ENCODE measurements around the gene RXYLT1. TPM values are rescaled to one million over a fixed set of nuclear protein-coding genes. Genes with fewer than 3 reads are reported as not detected.

Gene RXYLT1
- polyA plus RNA-seq, 2 of the 4 experiments (the other 2 are of a cell fraction): 34.2 to 59.1 TPM

GRCh38 chr12:63826006-63826585 lies 46.4 kb downstream of the RXYLT1 start:
- Histone ChIP-seq H3K4me3 (no peak overlapping the region), H3K4me1 (0 out of 3 replicates have a peak, but pooled peaks cover 4% of the 10 kb centered on the region), H3K9me3 (peaks cover 13% of the 10 kb centered on the region), H3K4me2 (0 out of 3 replicates have a peak overlapping the region, but pooled peaks have one; percentile 31), H3K27ac (no peak overlapping the region)
- TF ChIP-seq HEYL (CRISPR knock-in tag; IDR thresholded peaks at IDR 0.05) (no peak), CTCF (IDR thresholded peaks at IDR 0.05) (peak; percentile 95), CEBPB (IDR thresholded peaks at IDR 0.05) (peak in 1 of 2 experiments; percentile 61; a peak in 2 of 4 replicates), SMC3 (IDR thresholded peaks at IDR 0.05) (peak; percentile 86), EP300 (IDR thresholded peaks at IDR 0.05) (no peak), NR3C1 (IDR thresholded peaks at IDR 0.05) (no peak), RNF2 (IDR thresholded peaks at IDR 0.05; ENCODE audit: borderline replicate concordance, low read depth) (no peak), RAD21 (conservative IDR thresholded peaks at IDR 0.05 in 1 of 2, IDR thresholded peaks at IDR 0.05 in 1 of 2) (peak; percentile 92 to 97), HES2 (IDR thresholded peaks at IDR 0.05) (no peak), MAFK (IDR thresholded peaks at IDR 0.05; ENCODE audit: partially characterized antibody) (no peak)
- TF ChIP-seq, protein P1, sequence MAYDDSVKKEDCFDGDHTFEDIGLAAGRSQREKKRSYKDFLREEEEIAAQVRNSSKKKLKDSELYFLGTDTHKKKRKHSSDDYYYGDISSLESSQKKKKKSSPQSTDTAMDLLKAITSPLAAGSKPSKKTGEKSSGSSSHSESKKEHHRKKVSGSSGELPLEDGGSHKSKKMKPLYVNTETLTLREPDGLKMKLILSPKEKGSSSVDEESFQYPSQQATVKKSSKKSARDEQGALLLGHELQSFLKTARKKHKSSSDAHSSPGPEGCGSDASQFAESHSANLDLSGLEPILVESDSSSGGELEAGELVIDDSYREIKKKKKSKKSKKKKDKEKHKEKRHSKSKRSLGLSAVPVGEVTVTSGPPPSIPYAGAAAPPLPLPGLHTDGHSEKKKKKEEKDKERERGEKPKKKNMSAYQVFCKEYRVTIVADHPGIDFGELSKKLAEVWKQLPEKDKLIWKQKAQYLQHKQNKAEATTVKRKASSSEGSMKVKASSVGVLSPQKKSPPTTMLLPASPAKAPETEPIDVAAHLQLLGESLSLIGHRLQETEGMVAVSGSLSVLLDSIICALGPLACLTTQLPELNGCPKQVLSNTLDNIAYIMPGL (CRISPR knock-in tag; IDR thresholded peaks at IDR 0.05; ENCODE audit: borderline replicate concordance): no peak
- CTCF ChIA-PET: interaction anchor here (0.5 to 2.3 kb wide), 27 partner anchors 10 to 782 kb away, joined by 3 to 22 read pairs (median 4); partner anchors contain the start of gene C12orf56
- POLR2A ChIA-PET: no interaction called here
- ATAC-seq: peak; percentile 82 to 92
- peak; percentile 98 for FAIRE-seq
- DNase-seq (ENCODE audit: low read depth in 1 of 2, low spot score in 1 of 2): peak; percentile 72 to 81
- WGBS (ENCODE audit: missing lambda C conversion rate): 3% methylated on average over 4 of the region's 4 CpGs

- no peak for FAIRE-seq
- peaks cover 13% of the 10 kb centered on the region for H3K9me3 ChIP-seq
- no peak for ATAC-seq
- ChIA-PET POLR2A (no interaction called here), CTCF (interaction anchor here (1.3 to 1.7 kb wide), 3 partner anchors 8 to 430 kb away, joined by 4 to 14 read pairs (median 4); no protein-coding TSS in a partner anchor)
- H3K4me1 ChIP-seq: no peaks in the 10 kb centered on the region
- H3K4me3 ChIP-seq: no peak overlapping the region
- no peak overlapping the region for H3K4me2 ChIP-seq
- H3K27ac ChIP-seq: no peak overlapping the region
- no peak for TF ChIP-seq BCL3 (IDR thresholded peaks at IDR 0.05)
- no peak for TF ChIP-seq FOSL2 (IDR thresholded peaks at IDR 0.05)
- no peak for TF ChIP-seq FOSL2 (CRISPR knock-in tag; IDR thresholded peaks at IDR 0.05)
- no peak for TF ChIP-seq ZNF302 (CRISPR knock-in tag; IDR thresholded peaks at IDR 0.05)
- no peak for TF ChIP-seq NPAS2 (CRISPR knock-in tag; IDR thresholded peaks at IDR 0.05; ENCODE audit: borderline replicate concordance)
- no peak for TF ChIP-seq CBX2 (IDR thresholded peaks at IDR 0.05; ENCODE audit: borderline replicate concordance, low read depth)
- no peak for TF ChIP-seq HOXB5 (CRISPR knock-in tag; IDR thresholded peaks at IDR 0.05)
- no peak for TF ChIP-seq JUNB (IDR thresholded peaks at IDR 0.05)
- no peak for TF ChIP-seq JUN (IDR thresholded peaks at IDR 0.05)
- TF ChIP-seq HOXA7 (CRISPR knock-in tag; IDR thresholded peaks at IDR 0.05): no peak
- DNase-seq (ENCODE audit: low read depth in 1 of 2, low spot score in 1 of 2): no peak
- 55% methylated on average over 2 of the region's 2 CpGs for WGBS (ENCODE audit: missing lambda C conversion rate)
These were observed 49.2 kb downstream of the RXYLT1 start for GRCh38 chr12:63828867-63829266.

Data from A549 (cell line).